Activated CD4-positive, alpha-beta T cell treated with anti-CD3 and anti-CD28 coated beads, Interleukin-2, amount 50 U/mL, for 1 hour (primary cell): Measurements from ENCODE around the gene PRPSAP1.

Experiments
- DNase-seq: peaks from one replicate; pipeline ENCODE4 v3.0.0-alpha.2; 2020

PRPSAP1 gene

DNA sequence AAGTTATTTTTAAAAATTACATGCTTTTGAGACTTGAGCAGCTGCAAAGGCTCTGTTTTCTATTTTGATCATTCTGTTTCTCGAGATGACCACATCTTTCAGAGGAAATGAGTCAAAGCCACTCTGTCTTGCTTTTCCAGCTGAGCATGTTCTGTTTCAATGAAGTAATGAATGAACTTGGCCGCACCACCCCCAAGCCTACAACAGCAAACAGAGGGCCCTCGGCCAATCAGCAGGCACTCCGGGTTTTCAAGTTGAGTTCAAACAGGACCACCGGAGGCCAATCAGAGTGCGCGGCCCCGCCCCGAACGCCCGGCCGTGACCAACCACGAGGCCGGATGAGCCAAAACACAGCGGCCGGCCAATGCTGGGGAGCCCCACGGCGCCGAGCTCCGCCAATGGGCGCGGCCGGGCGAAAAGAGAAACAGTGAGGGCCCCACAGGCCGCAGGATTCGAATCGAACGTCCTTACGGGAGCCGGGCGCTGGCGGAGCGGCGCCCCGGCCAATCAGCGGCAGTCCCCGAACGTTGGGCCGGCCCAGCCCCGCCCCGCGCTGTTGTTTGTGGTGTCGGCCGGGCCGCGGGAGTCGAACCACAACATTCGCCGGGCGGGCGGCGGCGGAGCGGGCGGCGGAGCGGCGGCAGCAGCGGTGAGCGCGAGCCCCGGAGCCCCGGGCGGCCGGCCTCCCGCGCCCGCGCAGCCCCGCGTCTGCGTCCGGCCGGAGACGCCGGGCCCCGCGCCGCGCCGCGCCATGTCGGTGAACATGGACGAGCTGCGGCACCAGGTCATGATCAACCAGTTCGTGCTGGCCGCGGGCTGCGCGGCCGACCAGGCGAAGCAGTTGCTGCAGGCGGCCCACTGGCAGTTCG is 88.7 kb downstream of the PRPSAP1 start, which contains the start of gene UBALD2:
Gene UBALD2 (plus strand): TSS at position 594 of the 869 bp plus-strand sequence. CDS start 158 bp downstream, at position 752.
- peak; percentile 98 for DNase-seq

DNA sequence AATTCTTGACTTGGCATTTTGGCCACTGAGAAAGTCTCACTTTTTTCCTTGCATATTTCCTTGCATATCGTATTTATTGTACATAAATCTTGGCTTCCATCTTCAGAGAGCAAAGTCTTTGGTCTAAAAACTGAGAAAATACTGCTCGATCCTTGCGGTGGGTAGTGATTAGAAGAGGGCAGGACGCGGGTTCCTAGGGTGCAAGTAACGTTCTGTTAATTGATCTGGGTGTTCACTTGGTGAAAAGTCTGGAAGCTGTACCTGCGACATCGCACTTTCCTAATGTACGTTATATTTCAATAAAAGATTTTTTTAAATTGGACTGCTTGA is 89.3 kb downstream of the PRPSAP1 start:
- no peak for DNase-seq

DNA sequence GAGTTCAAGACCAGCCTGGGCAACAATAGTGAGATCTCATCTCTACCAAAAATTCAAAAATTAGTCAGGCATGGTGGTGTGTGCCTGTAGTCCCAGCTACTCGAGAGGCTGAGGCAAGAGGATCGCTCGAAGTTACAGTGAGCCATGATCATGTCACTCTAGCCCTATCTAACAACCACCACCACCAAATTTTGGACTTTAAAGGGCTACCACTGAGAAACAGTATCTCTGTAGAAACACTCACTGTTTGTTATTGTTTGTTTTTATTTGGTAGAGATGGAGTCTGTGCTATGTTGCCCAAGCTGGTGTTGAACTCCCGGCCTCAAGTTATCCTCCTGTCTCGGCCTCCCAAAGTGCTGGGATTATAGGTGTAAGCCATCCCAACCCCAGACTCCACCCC is 89.8 kb downstream of the PRPSAP1 start:
- no peak for DNase-seq

DNA sequence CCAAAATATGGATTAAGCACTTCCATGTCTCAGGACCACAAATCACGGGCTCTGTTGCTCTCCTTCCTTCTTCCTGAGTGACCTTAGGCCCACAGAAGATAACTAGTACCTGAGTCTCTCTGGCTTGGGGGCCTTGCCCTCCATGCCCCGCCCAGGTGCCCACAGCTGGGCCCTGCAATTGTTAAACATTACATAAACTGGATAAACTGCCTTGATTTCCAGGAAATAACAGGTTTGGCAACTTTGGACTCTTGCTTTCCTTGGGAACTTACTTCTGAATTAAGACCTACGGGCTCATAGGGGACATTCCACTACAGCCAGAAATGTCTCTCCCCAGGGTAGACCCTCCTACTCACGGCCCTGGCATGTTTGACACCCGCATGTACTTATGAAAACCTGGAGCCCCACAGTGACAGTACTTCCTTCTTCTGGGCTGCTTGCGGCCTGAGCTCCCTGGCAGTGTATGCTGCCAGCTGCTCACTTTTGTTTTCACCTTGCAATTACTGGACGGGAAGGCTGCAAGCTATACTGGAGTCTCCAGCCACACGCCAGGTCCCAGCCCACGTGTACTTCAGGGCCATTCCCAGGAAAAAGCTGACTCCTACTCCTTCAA is 90.9 kb downstream of the PRPSAP1 start:
- DNase-seq: no peak

DNA sequence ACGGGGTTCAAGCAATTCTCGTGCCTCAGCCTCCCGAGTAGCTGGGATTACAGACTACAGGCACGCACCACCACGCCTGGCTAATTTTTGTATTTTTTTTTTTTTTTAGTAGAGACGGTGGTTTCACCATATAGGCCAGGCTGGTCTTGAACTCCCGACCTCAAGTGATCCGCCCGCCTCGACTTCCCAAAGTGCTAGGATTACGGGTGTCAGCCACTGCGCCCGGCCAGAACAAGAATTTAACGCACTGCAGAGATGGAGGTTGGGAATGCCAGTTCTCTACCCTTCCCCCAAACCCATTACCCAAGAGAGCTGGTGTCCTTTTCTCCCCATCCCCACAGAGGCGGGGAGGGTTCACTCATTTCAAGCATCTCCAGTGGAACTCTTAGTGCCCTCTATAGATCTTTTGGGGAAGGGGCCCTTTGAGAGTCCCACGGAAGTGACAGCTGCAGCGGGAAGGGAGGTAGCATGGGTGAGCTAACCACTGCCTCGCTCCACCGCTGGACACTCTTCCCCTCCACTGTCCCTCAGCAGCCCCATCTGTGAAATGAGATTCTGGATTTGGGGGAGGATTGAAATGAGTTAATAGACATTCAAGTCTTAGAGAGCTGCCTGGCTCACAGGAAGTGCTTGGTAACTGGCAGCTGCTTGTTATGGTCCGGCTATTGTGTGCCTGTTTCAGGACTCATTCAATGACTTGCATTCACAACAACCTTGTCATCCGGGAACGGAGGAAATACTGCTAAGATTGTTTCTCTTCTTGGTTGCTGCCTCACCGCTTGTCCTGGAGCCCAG is 92.1 kb downstream of the PRPSAP1 start:
- no peak for DNase-seq

DNA sequence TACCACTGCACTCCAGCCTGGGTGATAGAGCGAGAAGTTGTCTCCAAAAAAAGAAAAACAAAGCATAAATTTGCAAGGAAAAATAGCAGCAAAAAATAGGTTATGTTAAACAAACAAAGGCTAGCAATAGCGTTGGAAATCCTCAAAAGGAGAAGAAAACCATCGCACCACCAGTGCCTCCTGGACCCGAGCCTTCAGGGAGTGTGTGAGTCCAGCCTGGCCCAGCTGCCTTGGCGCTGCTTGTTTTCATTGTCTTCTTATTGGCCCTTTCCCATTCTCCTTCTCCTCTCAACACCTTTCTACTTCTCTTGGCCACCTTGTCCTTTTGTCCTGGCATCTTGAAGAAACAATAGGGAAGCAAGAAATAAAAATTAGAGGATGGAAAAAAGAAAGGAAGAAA is 93.0 kb downstream of the PRPSAP1 start:
- no peak for DNase-seq

DNA sequence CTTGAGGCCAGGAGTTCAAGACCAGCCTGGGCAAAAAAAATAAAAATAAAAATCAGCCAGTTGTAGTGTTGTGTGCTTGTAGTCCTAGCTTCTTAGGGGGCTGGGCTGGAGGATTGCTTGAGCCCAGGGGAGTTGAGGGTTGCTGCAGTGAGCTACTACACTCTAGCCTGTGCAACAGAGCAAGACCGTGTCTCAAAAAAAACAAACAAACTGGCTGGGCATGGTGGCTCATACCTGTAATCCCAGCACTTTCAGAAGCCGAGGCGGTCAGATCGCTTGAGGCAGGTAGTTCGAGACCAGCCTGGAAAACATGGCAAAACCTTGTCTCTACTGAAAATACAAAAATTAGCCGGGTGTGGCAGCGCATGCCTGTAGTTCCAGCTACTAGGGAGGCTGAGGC is 93.5 kb downstream of the PRPSAP1 start:
- no peak for DNase-seq
